ENCODE results near the gene DYRK1A.
A peak's percentile ranks its signal among the peaks of the same experiment; 100 is the strongest.

Gene DYRK1A

GRCh38 chr21:37474342-37474741 is 107.8 kb downstream of the DYRK1A start:
- Histone ChIP-seq H3K36me3 (ENCODE audit: insufficient read depth, low read depth, low read length) (peaks cover 24% of the 10 kb centered on the region; the same call in 1 of the 2 replicates), H3K27me3 (ENCODE audit: insufficient read depth, low read length) (no peaks in the 10 kb centered on the region), H3K9ac (ENCODE audit: low read depth, low read length) (no peak overlapping the region), H3K9me3 (ENCODE audit: insufficient read depth, low read depth, low read length) (no peaks in the 10 kb centered on the region), H3K27ac (ENCODE audit: low read length) (no peak overlapping the region), H3K4me1 (ENCODE audit: insufficient read depth, low read length) (peaks cover 19% of the 10 kb centered on the region; the same call in 1 of the 2 replicates), H3K4me3 (ENCODE audit: low read length) (no peak overlapping the region)

- Histone ChIP-seq H3K27me3 (ENCODE audit: insufficient read depth, low read length) (no peaks in the 10 kb centered on the region), H3K36me3 (ENCODE audit: insufficient read depth, low read depth, low read length) (peaks cover 26% of the 10 kb centered on the region), H3K4me1 (ENCODE audit: insufficient read depth, low read length) (peaks cover 19% of the 10 kb centered on the region; the same call in 1 of the 2 replicates), H3K9ac (ENCODE audit: low read depth, low read length) (no peak overlapping the region), H3K9me3 (ENCODE audit: insufficient read depth, low read depth, low read length) (no peaks in the 10 kb centered on the region), H3K4me3 (ENCODE audit: low read length) (no peak overlapping the region), H3K27ac (ENCODE audit: low read length) (no peak overlapping the region)
Measured at GRCh38 chr21:37475186-37475868, 108.8 kb downstream of the DYRK1A start.

GRCh38 chr21:37478794-37479193 is 112.2 kb downstream of the DYRK1A start:
- Histone ChIP-seq H3K4me1 (ENCODE audit: insufficient read depth, low read length) (peaks cover 23% of the 10 kb centered on the region; the same call in 1 of the 2 replicates), H3K9ac (ENCODE audit: low read depth, low read length) (no peak overlapping the region), H3K4me3 (ENCODE audit: low read length) (no peak overlapping the region), H3K27ac (ENCODE audit: low read length) (no peak overlapping the region), H3K36me3 (ENCODE audit: insufficient read depth, low read depth, low read length) (peaks cover 38% of the 10 kb centered on the region), H3K27me3 (ENCODE audit: insufficient read depth, low read length) (no peaks in the 10 kb centered on the region), H3K9me3 (ENCODE audit: insufficient read depth, low read depth, low read length) (no peaks in the 10 kb centered on the region)

- peaks cover 53% of the 10 kb centered on the region for H3K36me3 ChIP-seq (ENCODE audit: insufficient read depth, low read depth, low read length)
Measured at GRCh38 chr21:37483776-37484175, 117.2 kb downstream of the DYRK1A start.

GRCh38 chr21:37484535-37485474 is 118.2 kb downstream of the DYRK1A start:
- Histone ChIP-seq H3K4me1 (ENCODE audit: insufficient read depth, low read length) (peaks cover 4% of the 10 kb centered on the region; the same call in 1 of the 2 replicates), H3K9ac (ENCODE audit: low read depth, low read length) (no peak overlapping the region), H3K9me3 (ENCODE audit: insufficient read depth, low read depth, low read length) (no peaks in the 10 kb centered on the region), H3K27ac (ENCODE audit: low read length) (no peak overlapping the region), H3K4me3 (ENCODE audit: low read length) (no peak overlapping the region), H3K36me3 (ENCODE audit: insufficient read depth, low read depth, low read length) (peaks cover 60% of the 10 kb centered on the region), H3K27me3 (ENCODE audit: insufficient read depth, low read length) (no peaks in the 10 kb centered on the region)

More at GRCh38 chr21:37483776-37484175, 117.2 kb downstream of the DYRK1A start:
- peak overlapping the region; percentile 0 for H3K27ac ChIP-seq (ENCODE audit: low read length)
- no peaks in the 10 kb centered on the region for H3K27me3 ChIP-seq (ENCODE audit: insufficient read depth, low read length)
- no peak overlapping the region for H3K4me3 ChIP-seq (ENCODE audit: low read length)
- H3K9me3 ChIP-seq (ENCODE audit: insufficient read depth, low read depth, low read length), result no peaks in the 10 kb centered on the region
- peaks cover 4% of the 10 kb centered on the region; the same call in 1 of the 2 replicates for H3K4me1 ChIP-seq (ENCODE audit: insufficient read depth, low read length)
- no peak overlapping the region for H3K9ac ChIP-seq (ENCODE audit: low read depth, low read length)

- Histone ChIP-seq H3K4me3 (ENCODE audit: low read length) (no peak overlapping the region), H3K27ac (ENCODE audit: low read length) (no peak overlapping the region), H3K9ac (ENCODE audit: low read depth, low read length) (no peak overlapping the region), H3K27me3 (ENCODE audit: insufficient read depth, low read length) (no peaks in the 10 kb centered on the region), H3K4me1 (ENCODE audit: insufficient read depth, low read length) (no peaks in the 10 kb centered on the region), H3K9me3 (ENCODE audit: insufficient read depth, low read depth, low read length) (no peaks in the 10 kb centered on the region), H3K36me3 (ENCODE audit: insufficient read depth, low read depth, low read length) (peaks cover 73% of the 10 kb centered on the region)
Measured at GRCh38 chr21:37489553-37489952, 123.0 kb downstream of the DYRK1A start.

- H3K36me3 ChIP-seq (ENCODE audit: insufficient read depth, low read depth, low read length), result peaks cover 68% of the 10 kb centered on the region
- no peak overlapping the region for H3K27ac ChIP-seq (ENCODE audit: low read length)
- H3K9me3 ChIP-seq (ENCODE audit: insufficient read depth, low read depth, low read length), result no peaks in the 10 kb centered on the region
- no peak overlapping the region for H3K9ac ChIP-seq (ENCODE audit: low read depth, low read length)
- H3K4me1 ChIP-seq (ENCODE audit: insufficient read depth, low read length), result no peaks in the 10 kb centered on the region
- H3K4me3 ChIP-seq (ENCODE audit: low read length), result no peak overlapping the region
- H3K27me3 ChIP-seq (ENCODE audit: insufficient read depth, low read length), result no peaks in the 10 kb centered on the region
Measured at GRCh38 chr21:37490084-37490483, 123.5 kb downstream of the DYRK1A start.

GRCh38 chr21:37496972-37497371 is 130.4 kb downstream of the DYRK1A start:
- no peak overlapping the region for H3K9ac ChIP-seq (ENCODE audit: low read depth, low read length)

GRCh38 chr21:37498664-37499063 is 132.1 kb downstream of the DYRK1A start:
- Histone ChIP-seq H3K27me3 (ENCODE audit: insufficient read depth, low read length) (no peaks in the 10 kb centered on the region), H3K36me3 (ENCODE audit: insufficient read depth, low read depth, low read length) (peaks cover 40% of the 10 kb centered on the region), H3K9me3 (ENCODE audit: insufficient read depth, low read depth, low read length) (no peaks in the 10 kb centered on the region), H3K9ac (ENCODE audit: low read depth, low read length) (no peak overlapping the region), H3K4me3 (ENCODE audit: low read length) (peak overlapping the region; percentile 24; the same call in 1 of the 2 replicates), H3K27ac (ENCODE audit: low read length) (peak overlapping the region; percentile 26), H3K4me1 (ENCODE audit: insufficient read depth, low read length) (peaks cover 29% of the 10 kb centered on the region; the same call in 1 of the 2 replicates)

More at GRCh38 chr21:37496972-37497371, 130.4 kb downstream of the DYRK1A start:
- Histone ChIP-seq H3K36me3 (ENCODE audit: insufficient read depth, low read depth, low read length) (peaks cover 44% of the 10 kb centered on the region), H3K27me3 (ENCODE audit: insufficient read depth, low read length) (no peaks in the 10 kb centered on the region), H3K4me1 (ENCODE audit: insufficient read depth, low read length) (peaks cover 29% of the 10 kb centered on the region; the same call in 1 of the 2 replicates), H3K27ac (ENCODE audit: low read length) (peak overlapping the region; percentile 69), H3K9me3 (ENCODE audit: insufficient read depth, low read depth, low read length) (no peaks in the 10 kb centered on the region), H3K4me3 (ENCODE audit: low read length) (no peak overlapping the region)

GRCh38 chr21:37502947-37503346 is 136.4 kb downstream of the DYRK1A start:
- no peaks in the 10 kb centered on the region for H3K27me3 ChIP-seq (ENCODE audit: insufficient read depth, low read length)
- no peak overlapping the region for H3K27ac ChIP-seq (ENCODE audit: low read length)
- no peaks in the 10 kb centered on the region for H3K9me3 ChIP-seq (ENCODE audit: insufficient read depth, low read depth, low read length)
- H3K9ac ChIP-seq (ENCODE audit: low read depth, low read length), result no peak overlapping the region
- H3K4me3 ChIP-seq (ENCODE audit: low read length), result no peak overlapping the region
- peaks cover 22% of the 10 kb centered on the region; the same call in 1 of the 2 replicates for H3K4me1 ChIP-seq (ENCODE audit: insufficient read depth, low read length)
- peaks cover 50% of the 10 kb centered on the region for H3K36me3 ChIP-seq (ENCODE audit: insufficient read depth, low read depth, low read length)

GRCh38 chr21:37503848-37504467 is 137.4 kb downstream of the DYRK1A start:
- Histone ChIP-seq H3K36me3 (ENCODE audit: insufficient read depth, low read depth, low read length) (peaks cover 60% of the 10 kb centered on the region), H3K4me3 (ENCODE audit: low read length) (no peak overlapping the region), H3K27ac (ENCODE audit: low read length) (no peak overlapping the region), H3K9ac (ENCODE audit: low read depth, low read length) (no peak overlapping the region), H3K4me1 (ENCODE audit: insufficient read depth, low read length) (peaks cover 12% of the 10 kb centered on the region; the same call in 1 of the 2 replicates), H3K9me3 (ENCODE audit: insufficient read depth, low read depth, low read length) (no peaks in the 10 kb centered on the region), H3K27me3 (ENCODE audit: insufficient read depth, low read length) (no peaks in the 10 kb centered on the region)
